NCI-H446 (cell line): ENCODE measurements around the gene CHAMP1.
A peak's percentile ranks its signal among the peaks of the same experiment; 100 is the strongest.

Experiments used
- DNase-seq, 2 experiments: peaks; one replicate each; lab custom pipeline; 2025; lab: John Stamatoyannopoulos, UW

The CHAMP1 gene

DNA sequence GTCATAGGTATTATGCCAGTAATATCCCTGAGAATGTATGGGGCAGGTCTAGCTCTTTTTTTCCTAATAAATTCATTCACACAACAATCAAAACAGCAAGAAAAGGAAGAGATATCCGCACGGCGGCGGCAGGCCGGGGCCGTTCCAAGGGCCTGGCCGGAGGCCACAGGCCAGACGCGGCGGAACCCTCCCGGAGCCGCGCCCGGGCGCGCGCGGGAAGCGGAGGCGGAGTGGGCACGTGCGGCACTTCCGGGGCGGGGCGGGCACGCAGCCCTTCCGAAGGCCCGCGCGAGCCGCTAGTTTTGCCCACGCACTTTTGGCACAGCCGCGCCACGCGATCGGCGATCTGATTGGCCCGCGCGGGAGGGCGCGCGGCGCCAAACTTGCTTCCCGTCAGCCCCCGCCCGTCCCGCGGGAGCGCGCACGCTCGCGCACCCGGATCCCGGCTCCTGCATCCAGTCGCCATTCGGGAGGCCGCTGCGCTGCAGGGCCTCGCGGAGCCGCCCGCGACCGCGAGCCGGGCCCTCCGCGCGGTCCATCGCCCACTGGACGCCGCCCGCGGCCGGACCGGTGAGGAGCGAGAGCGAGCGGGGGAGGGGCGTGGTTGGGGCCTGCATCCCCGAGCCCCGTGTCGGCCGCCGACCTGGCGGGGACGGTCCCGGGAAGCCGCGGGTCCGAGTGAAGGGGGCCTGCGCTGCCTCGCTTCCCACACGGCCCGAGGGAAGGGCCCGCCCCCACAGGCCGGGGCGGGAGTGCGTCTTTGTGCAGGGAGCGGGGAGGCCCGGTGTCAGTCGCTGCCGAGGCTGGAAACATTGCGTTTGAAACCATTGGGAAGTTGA is at the start of gene CHAMP1:
Gene CHAMP1, plus strand, starts transcription at position 430 of the 839 bp plus-strand sequence. CDS start 9,340 bp downstream, outside the sequence.
- peak; percentile 42 to 83 for DNase-seq

- DNase-seq = no peak
Observed at GRCh38 chr13:114264886-114265611, 49.3 kb upstream of the CHAMP1 start.

DNA sequence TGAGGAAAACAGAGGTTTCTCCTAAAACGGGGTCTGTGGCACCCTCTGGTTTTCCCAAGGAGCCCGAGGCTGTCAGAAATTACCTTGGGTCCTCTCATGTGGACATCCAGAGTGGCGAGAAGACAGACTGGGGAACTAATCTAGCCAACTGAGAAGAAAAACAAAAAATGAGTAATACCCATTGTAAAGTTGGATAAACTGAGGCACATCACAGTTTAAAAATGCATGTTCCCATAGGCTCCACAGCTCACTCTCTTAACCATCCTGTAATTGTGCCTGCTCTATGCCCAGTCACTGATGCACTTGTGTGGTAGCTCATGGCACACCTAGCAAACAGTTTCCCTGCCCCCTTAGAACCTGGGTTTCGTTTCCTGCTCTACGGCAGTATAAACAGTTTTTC is 48.1 kb upstream of the CHAMP1 start:
- DNase-seq = no peak

- no peak for DNase-seq
Observed at GRCh38 chr13:114268344-114269280, 45.7 kb upstream of the CHAMP1 start.

DNA sequence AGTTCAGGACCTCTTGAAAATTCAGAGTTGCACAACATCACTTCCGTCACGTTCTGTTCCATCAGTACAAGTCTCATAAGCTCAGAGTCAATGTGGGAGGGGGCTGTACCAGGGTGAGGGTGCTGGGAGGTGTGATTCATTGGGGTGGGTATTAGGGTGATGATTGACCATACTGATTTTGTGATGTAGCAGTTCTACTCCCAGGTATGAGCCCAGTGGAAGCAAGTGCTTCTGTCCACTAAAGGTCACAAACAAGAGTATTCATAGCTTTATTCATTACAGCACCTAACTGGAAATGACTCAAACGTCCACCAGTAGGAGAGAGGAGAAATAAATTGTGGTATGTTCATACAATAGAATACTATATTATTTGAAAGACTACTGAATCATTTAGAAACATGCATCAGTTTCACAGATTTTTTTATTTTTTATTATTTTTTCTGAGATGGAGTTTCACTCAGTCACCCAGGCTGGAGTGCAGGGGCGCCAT is 45.0 kb upstream of the CHAMP1 start:
- no peak for DNase-seq

DNA sequence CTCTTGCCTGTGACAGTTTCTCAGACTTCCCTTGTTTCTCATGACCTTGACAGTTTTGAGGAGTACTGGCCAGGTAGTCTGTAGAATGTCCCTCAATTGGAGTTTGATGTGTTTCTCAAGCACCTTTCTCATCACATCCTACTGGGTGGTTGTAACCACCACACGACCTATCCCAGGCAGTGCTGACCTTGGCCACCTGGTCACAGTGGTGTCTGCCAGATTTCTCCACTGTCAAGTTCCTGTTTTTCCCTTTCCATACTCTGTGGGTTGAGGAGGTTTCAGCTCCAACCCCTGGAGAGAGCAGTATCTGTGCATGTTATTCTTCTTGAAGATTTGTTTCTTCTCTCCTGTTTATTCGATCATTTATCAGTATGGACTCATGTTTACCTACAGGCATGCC is 41.3 kb upstream of the CHAMP1 start:
- DNase-seq = no peak

DNA sequence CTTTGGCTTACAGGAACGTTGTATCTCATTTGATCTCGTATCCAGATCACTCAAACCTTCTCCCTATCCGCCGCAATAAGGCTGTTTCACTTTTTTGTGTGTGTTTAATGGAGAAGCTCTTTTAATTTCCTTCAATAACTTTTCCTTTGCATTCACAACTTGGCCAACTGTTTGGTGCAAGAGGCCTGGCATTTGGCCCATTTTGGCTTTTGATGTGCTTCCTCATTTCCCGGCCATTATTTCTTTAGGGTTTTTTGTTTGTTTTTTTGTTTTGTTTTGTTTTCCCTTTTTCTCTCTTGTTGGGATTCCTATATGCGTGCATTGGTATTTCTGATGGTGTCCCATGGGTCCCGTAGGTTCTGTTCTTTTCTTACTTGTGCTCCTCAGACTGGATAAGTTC is 39.0 kb upstream of the CHAMP1 start:
- DNase-seq = no peak

- DNase-seq = no peak
Observed at GRCh38 chr13:114279146-114279545, 35.2 kb upstream of the CHAMP1 start.

- no peak for DNase-seq
Observed at GRCh38 chr13:114279758-114280355, 34.4 kb upstream of the CHAMP1 start.

DNA sequence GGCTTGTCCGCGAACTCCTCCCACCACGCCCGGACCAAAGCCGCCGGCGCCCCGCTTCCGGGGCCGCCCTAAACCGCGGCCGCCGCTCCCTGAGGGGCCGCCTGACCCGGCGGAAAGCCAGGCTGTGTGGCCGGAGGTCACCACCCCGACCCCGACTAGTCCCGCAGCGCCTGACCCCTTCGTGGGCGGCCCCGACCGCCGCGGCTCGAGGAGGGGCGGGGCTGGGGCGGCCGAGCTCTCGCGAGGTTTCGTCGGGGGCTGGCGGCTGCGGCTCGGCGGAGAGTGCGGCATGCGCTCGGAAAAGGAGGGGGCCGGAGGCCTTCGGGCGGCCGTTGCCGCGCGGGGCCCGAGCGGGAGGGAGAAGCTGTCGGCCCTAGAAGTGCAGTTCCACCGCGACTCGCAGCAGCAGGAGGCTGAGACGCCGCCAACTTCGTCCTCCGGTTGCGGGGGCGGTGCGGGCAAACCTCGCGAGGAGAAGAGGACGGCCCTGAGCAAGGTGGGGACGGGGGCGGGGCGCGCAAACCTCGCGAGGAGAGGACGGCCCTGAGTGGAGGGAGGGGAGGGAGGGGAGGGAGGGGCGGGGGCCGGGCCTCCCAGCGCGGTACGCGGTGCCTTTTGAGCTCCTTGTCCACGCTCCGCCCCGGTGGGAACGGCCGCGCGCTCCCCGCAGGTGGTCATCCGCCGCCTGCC is 32.8 kb upstream of the CHAMP1 start, which contains the start of gene UPF3A:
Gene UPF3A, plus strand, starts transcription at position 251 of the 690 bp plus-strand sequence. Its CDS starts 39 bp downstream, at position 290.
- peak in 1 of 2 experiments; percentile 53 for DNase-seq

GRCh38 chr13:114282041-114282670 is 32.1 kb upstream of the CHAMP1 start:
- DNase-seq = peak; percentile 10 to 53

DNA sequence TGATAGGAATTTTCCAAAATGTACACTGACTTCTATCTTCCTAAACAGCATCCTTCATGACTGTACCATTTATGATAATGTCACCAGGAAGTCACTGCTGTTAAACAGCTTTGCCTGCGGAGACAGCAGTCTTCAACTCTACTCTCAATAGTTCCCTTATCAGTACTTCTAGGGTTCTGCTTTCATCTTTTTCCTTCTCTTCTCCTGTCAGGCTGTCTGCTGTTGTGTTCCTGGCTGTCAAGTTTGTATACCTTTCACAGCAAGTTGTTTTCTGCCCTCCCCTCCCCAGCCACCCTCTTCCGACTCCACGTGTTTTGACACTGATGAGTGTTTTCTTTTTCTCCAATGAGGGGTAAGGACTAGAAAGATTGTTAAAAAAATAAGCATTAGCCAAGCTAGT is 30.7 kb upstream of the CHAMP1 start:
- DNase-seq = no peak

DNA sequence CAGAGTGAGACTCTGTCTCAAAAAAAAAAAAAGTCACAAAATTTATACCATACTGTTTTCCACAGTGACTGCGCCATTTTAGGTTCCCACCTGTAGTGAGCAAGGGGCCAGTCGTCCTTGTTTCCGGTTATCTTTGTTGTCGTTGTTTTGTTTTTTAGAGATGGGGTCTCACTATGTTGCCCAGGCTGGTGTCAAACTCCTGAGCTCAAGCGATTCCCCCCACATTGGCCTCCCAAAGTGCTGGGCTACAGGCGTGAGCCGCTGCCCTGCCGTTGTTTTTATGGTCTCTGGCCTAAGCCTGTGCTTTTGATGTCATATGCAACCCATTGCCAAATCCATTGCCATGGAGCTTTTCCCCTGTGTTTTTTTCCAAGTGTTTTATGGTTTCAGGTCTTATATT is 29.6 kb upstream of the CHAMP1 start:
- no peak for DNase-seq

- no peak for DNase-seq
Observed at GRCh38 chr13:114285166-114285808, 29.0 kb upstream of the CHAMP1 start.

GRCh38 chr13:114286808-114287207 is 27.5 kb upstream of the CHAMP1 start:
- no peak for DNase-seq

DNA sequence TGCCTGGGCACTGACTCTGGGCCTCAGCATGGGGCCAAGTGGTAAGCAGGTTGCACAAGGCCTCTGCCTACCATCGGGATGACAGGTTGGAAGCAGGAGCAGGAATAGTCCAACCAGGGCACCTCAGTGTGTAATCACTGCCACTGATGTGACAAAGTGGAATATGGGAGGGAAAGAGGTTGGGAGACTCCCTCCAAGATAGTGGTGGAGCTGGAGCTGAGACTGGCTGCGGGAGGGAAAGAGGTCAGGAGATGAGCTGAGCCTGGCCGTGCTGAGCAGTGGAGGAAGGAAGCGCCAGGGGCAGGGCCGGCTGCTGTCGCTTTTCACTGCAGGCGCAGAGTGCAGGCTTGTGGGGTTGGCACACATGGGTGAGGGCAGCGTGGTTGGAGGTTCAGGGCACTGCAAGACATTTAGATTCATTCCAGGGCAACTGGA is 26.1 kb upstream of the CHAMP1 start:
- no peak for DNase-seq

DNA sequence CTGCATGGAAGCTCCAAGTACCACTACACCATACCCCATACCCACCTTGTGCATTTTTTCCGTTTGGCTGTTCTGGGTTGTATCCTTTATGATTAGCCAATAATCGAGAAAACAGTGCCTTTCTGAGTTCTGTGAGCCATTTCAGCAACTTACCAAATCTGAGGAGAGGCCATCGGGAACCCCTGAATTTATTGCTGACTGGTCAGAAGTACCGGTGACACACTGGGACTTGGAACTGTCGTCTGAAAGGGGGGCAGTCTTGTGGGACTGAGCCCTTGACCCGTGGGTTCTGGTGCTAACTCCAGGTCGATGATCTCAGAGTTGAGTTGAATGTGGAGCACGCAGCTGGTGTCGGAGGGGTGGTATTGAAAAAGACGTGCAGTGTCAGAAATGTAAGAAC is 17.9 kb upstream of the CHAMP1 start:
- no peak for DNase-seq

DNA sequence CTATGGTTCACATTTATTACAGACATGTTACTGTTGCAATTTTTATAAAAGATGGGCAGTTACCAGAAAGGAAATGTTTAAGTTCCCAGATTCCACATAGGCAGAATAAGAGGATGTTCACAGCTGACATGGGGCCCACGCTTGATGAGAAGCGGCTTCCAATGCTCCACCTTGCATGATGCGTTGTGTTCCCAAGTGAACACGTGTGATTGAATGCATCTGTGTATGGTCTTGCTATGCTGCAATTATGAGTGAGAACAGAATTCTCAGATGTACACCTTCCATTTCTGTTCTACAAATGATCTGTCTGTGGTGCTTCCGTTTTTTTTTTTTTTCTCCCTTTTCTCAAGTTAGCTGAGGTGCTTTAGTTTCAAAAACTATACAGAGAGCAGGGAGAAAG is 17.4 kb upstream of the CHAMP1 start:
- no peak for DNase-seq

DNA sequence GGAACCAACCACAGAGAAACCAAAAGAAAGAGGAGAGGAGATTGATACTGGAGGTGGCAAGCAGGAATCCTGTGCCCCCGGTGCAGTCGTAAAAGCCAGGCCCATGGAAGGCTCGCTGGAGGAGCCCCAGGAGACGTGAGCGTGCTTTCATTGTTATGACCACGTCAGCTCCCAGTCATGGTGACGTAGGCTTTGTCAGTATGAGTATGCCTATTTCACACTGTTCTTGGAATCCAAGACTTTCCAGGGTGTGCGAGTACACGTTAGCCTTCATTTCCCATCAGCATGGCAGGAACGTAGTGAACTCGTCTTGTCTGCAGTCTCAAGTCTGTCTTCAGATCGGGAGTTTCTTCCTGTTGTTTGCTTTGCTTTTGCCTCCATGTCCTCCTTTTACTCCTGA is 15.4 kb upstream of the CHAMP1 start:
- DNase-seq = no peak
